ENCODE measurements around the gene LMF2.

- no peak for TF ChIP-seq CTCF (IDR thresholded peaks at IDR 0.05; ENCODE audit: insufficient read depth, low read depth, low read length)
- no peak for TF ChIP-seq EZH2 (IDR thresholded peaks at IDR 0.05; ENCODE audit: insufficient read depth, low read length)
These were observed 736 bp upstream of the LMF2 start, which contains the start of gene NCAPH2 for GRCh38 chr22:50507991-50508884.
